Esophagus squamous epithelium (tissue), 5 donors: ENCODE measurements around the gene ESRP2. TPM values are rescaled to one million over a fixed set of nuclear protein-coding genes. Genes with fewer than 3 reads are reported as not detected.

Experiments
- DNase-seq: peaks from one replicate; lab custom pipeline; 2025; lab: John Stamatoyannopoulos, UW
- H3K27ac ChIP-seq, 4 donors: fragments of 200-600 bp; sonication (generic); one replicate each; pipeline ENCODE4 v1.5.1; 2016 to 2019; ENCODE audit warnings: mild to moderate bottlenecking in 1 of 4
- H3K27me3 ChIP-seq, 4 donors: fragments of 200-600 bp; sonication (generic); 1 replicate in 3 of 4; 2 replicates in 1 of 4; pipeline versions ENCODE4 v1.5.1 to v1.6.0; 2017 to 2021; ENCODE audit warnings: antibody characterized with exemption in 1 of 4
- H3K36me3 ChIP-seq, 3 donors: fragments of 200-600 bp; sonication (generic); one replicate each; pipeline ENCODE4 v1.5.1; 2016 to 2019
- H3K4me1 ChIP-seq, 3 donors: fragments of 200-600 bp; sonication (generic); one replicate each; pipeline ENCODE4 v1.5.1; 2017 to 2019
- H3K4me3 ChIP-seq, 4 donors: fragments of 200-600 bp; sonication (generic); 1 replicate in 3 of 4; 2 replicates in 1 of 4; pipeline ENCODE4 v1.5.1; 2016 to 2019; ENCODE audit warnings: mild to moderate bottlenecking in 2 of 4, moderate library complexity in 1 of 4
- H3K9me3 ChIP-seq, 3 donors: fragments of 200-600 bp; sonication (generic); one replicate each; pipeline ENCODE4 v1.5.1; 2016 to 2019
- POLR2A ChIP-seq, 4 donors: fragments of 450-650 bp; IDR thresholded peaks; one replicate each; pipeline ENCODE4 v1.6.1; 2017; ENCODE audit warnings: antibody characterized with exemption in 4 of 4, mild to moderate bottlenecking in 4 of 4, moderate library complexity in 3 of 4
- WGBS, 2 donors: methylation state at CpG; one replicate each; pipeline ENCODE4 v1.1.5; 2018; 5-methylcytosine and 5-hydroxymethylcytosine counted together
- intact Hi-C: fragments of 100-400 bp; cut with DNase I; formaldehyde crosslinking; loops from one replicate; pipeline ENCODE4 v1.15.0; 2022
- total RNA-seq, 4 donors: library from RNA; depleted of rRNA; stranded (reverse); fragments of >200 nt; gene quantifications; one replicate each; pipeline ENCODE4 v1.1.0, GENCODE V29; 2016
- TF ChIP-seq, protein P1 (sequence below), 6 experiments: fragments of 450-650 bp in 4 of 6; fragments of 200-600 bp in 2 of 6; sonication (generic) in 2 of 6; IDR thresholded peaks; one replicate each; pipeline ENCODE4 v1.5.1; 2016 to 2019; ENCODE audit warnings: antibody characterized with exemption in 6 of 6, mild to moderate bottlenecking in 4 of 6, moderate library complexity in 4 of 6
- donor health status: DM: yes; HTN: yes; CAD: no.

ESRP2 gene
- total RNA-seq, 4 donors from 2014 or later: 44.6 to 137 (median 118) TPM

DNA sequence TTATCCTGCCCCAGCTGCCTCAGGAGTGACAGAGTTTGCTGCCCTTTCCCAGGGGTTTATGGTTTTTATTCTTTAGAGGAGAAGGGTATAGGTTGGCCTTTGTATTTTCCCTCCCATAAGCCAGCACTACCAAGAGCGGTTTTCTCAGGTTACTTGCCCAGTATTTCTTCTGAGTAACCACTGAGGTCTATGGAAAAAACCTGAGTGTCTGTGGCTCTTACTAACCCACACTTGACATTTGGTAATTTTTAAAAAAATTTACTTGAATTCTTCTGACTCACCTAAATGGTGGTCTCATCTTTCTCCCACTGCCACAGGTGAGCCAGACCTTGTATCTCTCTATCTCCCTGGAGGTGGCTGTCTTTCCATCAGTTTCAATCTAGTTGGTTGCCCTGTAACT, 34.4 kb upstream of the ESRP2 start:
- no peaks in the 10 kb centered on the region for H3K9me3 ChIP-seq
- no peak overlapping the region for H3K27ac ChIP-seq
- H3K4me1 ChIP-seq: peaks cover 9 to 76% (median 28%) of the 10 kb centered on the region in 3 donors
- intact Hi-C loops: no loop called here
- TF ChIP-seq, protein P1, sequence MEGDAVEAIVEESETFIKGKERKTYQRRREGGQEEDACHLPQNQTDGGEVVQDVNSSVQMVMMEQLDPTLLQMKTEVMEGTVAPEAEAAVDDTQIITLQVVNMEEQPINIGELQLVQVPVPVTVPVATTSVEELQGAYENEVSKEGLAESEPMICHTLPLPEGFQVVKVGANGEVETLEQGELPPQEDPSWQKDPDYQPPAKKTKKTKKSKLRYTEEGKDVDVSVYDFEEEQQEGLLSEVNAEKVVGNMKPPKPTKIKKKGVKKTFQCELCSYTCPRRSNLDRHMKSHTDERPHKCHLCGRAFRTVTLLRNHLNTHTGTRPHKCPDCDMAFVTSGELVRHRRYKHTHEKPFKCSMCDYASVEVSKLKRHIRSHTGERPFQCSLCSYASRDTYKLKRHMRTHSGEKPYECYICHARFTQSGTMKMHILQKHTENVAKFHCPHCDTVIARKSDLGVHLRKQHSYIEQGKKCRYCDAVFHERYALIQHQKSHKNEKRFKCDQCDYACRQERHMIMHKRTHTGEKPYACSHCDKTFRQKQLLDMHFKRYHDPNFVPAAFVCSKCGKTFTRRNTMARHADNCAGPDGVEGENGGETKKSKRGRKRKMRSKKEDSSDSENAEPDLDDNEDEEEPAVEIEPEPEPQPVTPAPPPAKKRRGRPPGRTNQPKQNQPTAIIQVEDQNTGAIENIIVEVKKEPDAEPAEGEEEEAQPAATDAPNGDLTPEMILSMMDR (IDR thresholded peaks at IDR 0.05): no peak
- no peak for TF ChIP-seq POLR2A (IDR thresholded peaks at IDR 0.05)
- no peaks in the 10 kb centered on the region for H3K27me3 ChIP-seq
- DNase-seq: no peak
- WGBS, 2 donors: 0 to 36% methylated on average over 1 of the region's 1 CpG
- peaks cover 0 to 15% (median 0%) of the 10 kb centered on the region in 3 donors for H3K36me3 ChIP-seq
- no peak overlapping the region for H3K4me3 ChIP-seq

DNA sequence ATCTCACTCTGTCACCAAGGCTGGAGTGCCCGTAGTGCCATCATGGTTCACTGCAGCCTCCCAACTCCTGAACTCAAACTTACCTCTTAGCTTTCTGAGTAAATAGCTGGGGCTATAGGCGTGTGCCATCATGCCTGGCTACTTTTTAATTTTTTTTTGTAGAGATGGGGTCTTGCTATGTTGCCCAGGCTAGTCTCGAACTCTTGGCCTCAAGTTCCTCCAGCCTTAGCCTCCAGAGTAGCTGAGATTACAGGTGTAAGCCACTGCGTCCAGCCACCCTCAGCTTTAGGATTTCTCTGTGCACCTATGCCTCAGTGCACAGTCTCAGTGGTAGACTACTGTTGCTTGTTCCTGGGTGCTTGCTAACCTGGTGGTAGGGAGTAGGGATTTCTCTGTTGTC, 33.9 kb upstream of the ESRP2 start:
- no peak overlapping the region for H3K27ac ChIP-seq
- H3K9me3 ChIP-seq: no peaks in the 10 kb centered on the region
- peaks cover 15 to 76% (median 23%) of the 10 kb centered on the region in 3 donors for H3K4me1 ChIP-seq
- peaks cover 0 to 10% (median 0%) of the 10 kb centered on the region in 3 donors for H3K36me3 ChIP-seq
- 93% methylated on average over 3 to 4 of the region's 4 CpGs for WGBS, 2 donors
- DNase-seq: no peak
- TF ChIP-seq, protein P1 (IDR thresholded peaks at IDR 0.05): no peak
- TF ChIP-seq POLR2A (IDR thresholded peaks at IDR 0.05): no peak
- H3K27me3 ChIP-seq: no peaks in the 10 kb centered on the region
- intact Hi-C loops: no loop called here
- no peak overlapping the region for H3K4me3 ChIP-seq

DNA sequence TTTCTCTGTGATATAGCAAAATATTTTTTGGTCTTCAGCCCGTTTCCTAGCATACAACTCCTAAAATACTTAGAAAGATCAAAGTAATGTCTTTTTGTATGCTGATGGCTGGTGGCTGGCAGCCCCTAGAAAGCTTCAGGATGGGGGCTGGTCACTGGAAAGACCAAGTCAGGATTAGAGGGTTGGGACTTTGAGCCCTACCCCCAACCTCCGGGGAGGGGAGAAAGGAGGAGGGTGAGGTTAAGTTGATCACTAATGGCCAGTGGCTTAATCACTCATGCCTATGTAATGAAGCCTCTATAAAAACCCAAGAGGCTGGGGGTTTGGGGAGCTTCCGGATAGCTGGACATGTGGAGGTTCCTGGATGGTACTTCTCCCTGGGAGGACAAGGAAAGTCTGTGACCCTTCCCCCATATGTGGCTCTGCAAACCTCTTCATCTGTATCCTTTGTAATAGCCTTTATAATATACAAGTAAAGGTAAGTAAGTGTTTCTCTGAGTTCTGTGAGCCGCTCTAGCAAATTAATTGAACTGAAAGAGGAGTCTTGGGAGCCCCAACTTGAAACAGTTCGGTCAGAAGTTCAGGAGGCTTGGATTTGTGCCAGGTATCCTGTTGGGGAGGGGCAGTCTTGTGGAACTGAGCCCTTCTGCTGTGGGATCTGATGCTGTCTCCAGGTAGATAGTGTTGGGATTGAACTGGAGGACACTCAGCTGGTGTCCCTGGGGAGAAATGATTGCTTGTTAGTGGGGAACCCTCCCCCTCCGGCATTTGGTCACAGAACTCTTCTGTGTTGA, 31.9 kb upstream of the ESRP2 start:
- no peak overlapping the region for H3K27ac ChIP-seq
- intact Hi-C loops: no loop called here

DNA sequence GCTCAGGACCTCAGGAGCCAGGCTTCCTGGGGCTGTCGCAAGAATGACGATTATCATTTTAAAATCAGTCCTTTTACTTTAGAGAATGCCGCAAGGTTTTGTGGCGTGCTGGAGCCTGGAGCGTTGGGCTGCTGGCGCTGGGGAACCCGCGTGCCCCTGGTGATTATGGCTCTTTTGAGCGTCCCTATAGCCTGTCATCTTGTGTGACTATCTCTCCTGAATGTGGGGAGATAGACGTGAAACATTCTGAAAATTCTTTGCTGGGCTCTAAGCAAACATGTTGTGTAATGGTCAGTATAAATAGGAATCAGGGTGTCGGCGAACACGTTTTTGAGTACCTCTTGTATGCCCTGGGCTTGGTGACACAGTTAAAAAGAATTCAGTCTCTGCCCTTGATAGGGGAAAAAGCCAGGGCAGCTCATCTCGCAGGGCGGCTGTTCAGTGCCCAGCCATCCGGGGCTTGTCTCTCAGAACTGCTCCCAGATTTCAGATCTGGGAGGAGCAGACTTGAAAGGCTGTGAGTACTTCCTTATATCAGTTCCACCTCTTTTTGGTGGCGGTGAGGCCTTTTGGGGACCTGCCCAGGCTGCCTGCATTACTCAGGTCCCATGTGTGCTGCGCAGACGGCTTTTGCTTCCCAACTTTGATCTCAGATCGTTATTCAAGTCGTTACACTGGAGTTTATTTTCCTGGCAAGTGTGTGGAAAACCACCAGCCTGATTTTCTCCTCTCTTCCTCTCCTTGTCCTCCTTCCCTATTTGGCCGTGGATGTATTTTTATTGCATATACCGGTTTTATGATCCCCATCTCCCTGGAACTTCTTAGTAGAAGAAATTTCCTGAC, 29.4 kb upstream of the ESRP2 start:
- H3K4me3 ChIP-seq: peak overlapping the region; percentile 71 to 95 (median 81)
- 3 to 4% methylated on average over 22 of the region's 23 CpGs for WGBS, 2 donors
- H3K4me1 ChIP-seq: peaks cover 15 to 55% (median 15%) of the 10 kb centered on the region in 3 donors
- H3K27ac ChIP-seq: peak overlapping the region; percentile 92 to 99 (median 94)
- no peaks in the 10 kb centered on the region for H3K9me3 ChIP-seq
- DNase-seq: no peak
- intact Hi-C loops: no loop called here
- TF ChIP-seq, protein P1 (IDR thresholded peaks at IDR 0.05): no peak
- TF ChIP-seq POLR2A (IDR thresholded peaks at IDR 0.05): peak in 3 of 4 donors; percentile 34 to 53 (median 40)
- H3K36me3 ChIP-seq: peaks cover 0 to 6% (median 2%) of the 10 kb centered on the region in 3 donors
- no peaks in the 10 kb centered on the region for H3K27me3 ChIP-seq

More for the DNA sequence above, 31.9 kb upstream of the ESRP2 start:
- no peaks in the 10 kb centered on the region for H3K36me3 ChIP-seq
- no peak for DNase-seq
- 77 to 85% methylated on average over 6 of the region's 6 CpGs for WGBS, 2 donors
- H3K27me3 ChIP-seq: no peaks in the 10 kb centered on the region
- H3K9me3 ChIP-seq: no peaks in the 10 kb centered on the region
- H3K4me1 ChIP-seq: peaks cover 15 to 71% (median 23%) of the 10 kb centered on the region in 3 donors
- TF ChIP-seq POLR2A (IDR thresholded peaks at IDR 0.05): no peak
- TF ChIP-seq, protein P1 (IDR thresholded peaks at IDR 0.05): no peak
- H3K4me3 ChIP-seq: no peak overlapping the region
